D341Med (cell line): Measurements from ENCODE around the gene APOD.
"Not testable (repeated sequence)": the region's sequence is repeated elsewhere in the genome, so short reads cannot be mapped to it uniquely, and the experiment has no call there.

Source experiments
- DNase-seq: peaks from one replicate; pipeline ENCODE4 v3.0.0; 2012; ENCODE audit warnings: low spot score

The APOD gene

DNA sequence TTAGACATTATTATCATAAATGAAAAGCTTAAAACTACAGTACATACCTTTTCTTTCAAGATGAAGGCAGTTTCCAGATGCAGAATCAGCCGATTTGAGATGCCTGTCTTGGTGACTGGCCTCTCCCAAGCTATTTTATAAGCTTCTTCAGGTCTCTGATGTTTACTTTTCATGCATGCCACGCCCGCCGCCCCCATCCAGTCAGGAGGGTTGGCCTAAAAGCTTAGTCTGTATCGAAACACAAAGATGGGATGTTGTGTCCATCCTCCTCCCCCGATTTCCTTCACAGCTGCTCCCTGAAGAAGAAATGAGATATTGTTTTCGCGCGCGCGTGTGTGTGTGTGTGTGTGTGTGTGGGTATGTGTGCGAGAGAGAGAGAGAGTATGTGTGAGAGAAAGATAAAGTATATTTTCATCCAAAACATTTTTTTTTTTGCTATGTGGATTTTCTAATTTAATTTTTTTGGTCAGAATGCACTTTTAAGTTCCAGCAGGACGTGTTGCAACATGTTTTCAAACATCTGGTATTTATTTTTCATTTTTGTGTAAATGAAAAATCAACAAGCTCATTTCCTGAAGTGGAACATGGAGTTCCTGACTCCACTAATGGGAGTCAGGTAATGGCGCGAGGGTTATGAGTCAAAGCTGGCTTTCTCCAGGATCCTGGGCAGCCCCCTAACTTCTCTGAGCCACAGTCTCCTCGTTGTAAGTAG, at the start of gene APOD:
Gene APOD, minus strand, starts transcription at position 110 of the 712 bp plus-strand sequence. CDS start 4,479 bp downstream, outside the sequence.
- no peak for DNase-seq

GRCh38 chr3:195633351-195633750, 49.6 kb upstream of the APOD start:
- DNase-seq: not testable (repeated sequence)

GRCh38 chr3:195632501-195633185, 48.9 kb upstream of the APOD start:
- peak; percentile 21 for DNase-seq

DNA sequence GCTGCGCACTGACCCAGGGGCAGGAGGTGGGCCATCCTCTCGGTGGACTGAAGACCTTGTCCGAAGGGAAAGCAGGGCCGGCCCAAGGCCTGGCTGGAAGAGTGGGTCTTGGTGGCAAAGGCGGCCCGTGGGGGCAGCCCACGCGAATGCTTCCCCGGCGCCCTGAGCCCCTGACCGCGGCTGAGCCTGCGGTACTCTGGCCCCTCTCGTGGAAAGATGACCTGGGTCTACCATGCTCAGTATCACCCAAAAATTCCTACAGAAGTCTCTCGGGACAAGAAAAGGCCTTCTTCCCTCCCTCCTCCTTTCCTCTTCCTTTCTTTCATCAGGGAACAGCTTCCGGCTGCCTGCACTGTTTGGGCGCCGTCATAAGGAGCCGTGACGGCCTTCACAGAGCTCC, 48.3 kb upstream of the APOD start:
- DNase-seq: not testable (repeated sequence)

DNA sequence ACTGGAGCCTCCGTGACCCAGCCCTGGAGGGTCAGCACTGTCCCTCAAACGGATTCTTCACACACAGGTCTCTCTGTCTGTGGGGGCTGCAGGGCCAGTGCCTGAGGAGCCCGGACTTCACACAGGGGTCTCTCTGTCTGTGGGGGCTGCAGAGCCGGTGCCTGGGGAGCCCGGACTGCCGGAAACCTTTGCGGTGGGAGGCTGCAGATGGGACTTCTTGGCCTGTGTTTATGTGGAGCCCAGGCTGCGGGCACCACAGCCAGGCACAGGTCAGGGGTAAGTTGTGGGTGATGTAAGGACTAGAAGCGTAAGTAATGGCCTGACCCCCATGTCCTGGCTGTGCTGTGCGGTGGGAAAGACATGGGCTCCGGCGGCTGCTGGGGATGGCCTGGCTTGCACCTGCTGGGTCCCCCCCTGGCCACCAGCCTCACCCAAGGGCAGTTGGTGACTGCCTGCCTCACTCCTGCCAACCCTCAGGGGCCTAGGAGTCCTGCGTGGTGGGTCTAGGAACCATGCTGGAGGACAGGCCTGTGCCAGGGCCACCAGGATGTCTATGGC, 47.3 kb upstream of the APOD start:
- DNase-seq: not testable (repeated sequence)

- not testable (repeated sequence) for DNase-seq
These were observed 46.6 kb upstream of the APOD start for GRCh38 chr3:195630086-195630917.

DNA sequence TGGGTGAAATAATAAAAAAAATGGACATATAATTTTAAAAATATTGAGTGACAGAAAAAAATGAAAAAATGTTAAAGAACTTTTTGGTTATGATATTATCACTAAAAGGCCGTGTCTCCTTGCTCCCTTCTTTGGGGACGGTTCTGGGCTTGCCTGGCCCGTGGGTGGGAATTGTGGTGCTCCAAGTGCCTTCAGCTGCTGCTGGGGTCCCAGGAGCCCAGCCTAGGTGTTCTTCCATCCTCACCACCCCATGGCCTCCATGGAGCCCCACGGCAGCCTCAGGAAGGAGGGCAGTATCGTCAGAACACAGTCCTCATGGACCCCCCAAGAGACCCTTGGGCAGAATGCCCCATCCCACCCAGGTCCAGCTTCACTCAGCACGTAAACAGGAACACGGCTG, 45.9 kb upstream of the APOD start:
- not testable (repeated sequence) for DNase-seq

DNA sequence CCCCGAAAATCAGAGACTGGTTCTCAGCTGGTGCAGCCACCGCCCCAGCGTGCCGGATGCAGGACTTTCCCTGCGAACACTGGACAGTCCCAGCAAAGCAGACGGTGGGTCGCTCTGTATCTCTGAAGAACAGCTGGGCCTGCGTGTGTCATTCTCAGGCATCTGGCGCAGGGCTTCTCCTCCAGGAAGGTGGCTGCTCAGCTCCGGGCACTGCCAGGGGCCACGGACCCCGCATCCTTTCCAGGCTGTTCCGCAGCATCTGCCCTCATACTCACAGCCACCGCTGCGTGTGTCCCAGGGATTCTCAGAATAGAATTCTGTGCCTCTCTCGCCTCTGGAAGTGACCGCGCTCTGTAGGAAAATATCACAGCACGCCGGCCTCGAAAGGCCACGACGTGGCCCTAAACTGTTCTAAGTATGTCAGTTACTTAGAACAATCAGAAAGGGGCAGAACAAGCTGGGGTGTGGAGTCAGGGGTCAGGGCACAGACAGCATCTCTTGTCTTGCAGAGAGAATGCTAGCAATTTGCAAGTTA, 44.7 kb upstream of the APOD start:
- peak; percentile 6 for DNase-seq

DNA sequence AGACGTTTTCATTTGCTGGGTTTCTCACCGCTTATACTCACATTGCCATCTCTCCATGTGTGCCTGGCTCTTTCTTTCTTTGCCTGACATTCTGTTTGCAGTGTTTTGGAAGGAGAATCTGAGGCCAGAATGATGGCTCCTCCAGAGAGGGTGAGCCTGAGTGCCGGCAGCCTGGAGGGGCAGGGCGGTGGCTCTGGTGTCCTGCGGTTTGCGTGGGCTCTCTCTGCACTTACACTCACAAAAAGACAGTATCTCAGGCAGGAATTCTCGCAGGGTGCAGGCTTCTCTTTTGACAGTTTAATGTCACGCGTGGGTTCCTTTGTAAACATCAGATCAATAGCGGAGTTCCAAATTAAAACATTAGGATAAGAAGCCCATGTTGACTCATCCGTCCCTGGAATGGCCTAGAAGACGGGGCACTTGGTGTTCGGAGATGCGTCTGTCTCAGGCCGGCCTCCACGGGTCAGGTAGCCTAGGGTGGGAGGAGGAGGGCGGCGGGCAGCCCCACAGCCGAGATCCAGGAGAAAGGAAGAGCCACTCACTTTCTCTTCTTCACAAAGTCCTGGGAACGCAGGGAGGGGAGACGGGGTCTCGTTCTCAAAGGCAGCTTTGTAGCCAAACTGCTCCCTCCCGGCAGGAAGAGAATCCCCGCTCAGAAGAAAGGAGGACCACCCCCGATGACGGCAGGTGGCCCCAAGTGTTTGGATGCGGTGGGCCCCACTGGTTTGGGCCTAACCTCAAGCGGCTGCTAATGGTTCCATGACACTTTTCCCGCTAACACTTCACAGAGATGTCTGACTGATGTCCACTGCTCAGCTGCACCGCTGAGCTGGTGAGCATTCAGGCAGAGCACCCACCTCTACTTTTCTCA, 44.0 kb upstream of the APOD start:
- DNase-seq: peak; percentile 11

DNA sequence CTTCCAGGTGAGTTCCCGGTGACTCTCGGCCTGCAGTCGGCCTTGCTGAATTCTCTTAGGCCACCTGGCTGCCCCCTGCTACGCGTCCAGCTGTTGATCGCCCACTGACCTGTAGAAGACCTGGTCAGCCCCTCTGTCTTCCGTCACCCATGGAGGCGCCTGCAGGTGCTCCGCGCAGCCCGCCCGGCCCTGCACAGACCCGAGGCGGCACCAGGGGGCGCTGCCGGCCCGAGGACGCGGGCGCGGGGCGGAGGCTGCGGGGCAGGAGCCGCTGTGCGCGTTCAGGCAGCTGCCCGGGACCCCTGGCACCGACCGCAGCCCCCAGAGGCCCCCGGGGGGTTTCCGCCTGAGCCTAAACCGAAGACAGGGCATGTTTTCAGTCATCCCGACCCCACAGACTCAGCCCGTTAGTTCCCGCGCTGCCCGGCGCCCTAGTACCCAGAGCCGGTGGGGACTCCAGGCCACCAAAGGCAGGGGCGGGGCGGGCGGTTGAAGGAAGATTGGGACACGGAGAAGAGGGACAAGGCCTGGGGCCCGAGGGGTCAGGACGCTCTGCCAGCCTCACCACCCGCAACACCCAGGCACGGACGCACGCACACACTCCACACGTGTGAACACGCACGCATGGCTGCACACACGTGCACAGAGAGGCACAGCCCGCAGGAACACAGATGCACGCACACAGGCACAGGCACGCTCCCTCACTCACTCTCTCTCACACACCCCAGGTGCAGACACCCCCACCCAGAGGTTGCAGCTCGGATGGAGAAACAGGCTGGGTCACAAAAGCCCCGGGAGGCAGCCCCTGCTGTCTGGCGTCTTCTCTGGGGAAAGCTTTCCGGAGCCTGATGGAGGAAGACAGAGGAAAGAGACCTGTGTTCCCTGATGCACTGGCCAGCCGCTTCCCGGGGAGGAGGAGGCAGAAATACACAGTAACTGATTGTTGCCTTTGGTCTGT, 41.1 kb upstream of the APOD start:
- not testable (repeated sequence) for DNase-seq

DNA sequence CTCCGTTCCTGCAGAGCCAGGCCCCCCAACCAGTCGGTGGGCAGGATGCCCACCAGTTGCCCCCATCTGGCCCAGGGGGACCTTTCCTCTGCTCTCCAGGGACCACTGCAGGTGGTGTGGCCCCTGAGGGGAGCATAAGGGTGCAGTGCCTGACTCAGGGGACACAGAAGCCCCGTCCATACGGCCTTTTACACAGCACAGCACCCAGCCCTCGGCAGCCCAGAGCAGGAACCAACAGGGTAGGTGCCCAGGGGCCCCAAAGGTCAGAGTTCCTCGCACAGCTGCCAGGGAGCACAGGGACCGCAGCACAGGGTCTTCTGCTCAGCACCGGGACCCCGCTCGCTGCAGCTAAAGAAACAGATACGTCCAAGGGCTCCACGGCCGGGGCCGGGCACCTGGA, 40.4 kb upstream of the APOD start:
- DNase-seq: not testable (repeated sequence)

DNA sequence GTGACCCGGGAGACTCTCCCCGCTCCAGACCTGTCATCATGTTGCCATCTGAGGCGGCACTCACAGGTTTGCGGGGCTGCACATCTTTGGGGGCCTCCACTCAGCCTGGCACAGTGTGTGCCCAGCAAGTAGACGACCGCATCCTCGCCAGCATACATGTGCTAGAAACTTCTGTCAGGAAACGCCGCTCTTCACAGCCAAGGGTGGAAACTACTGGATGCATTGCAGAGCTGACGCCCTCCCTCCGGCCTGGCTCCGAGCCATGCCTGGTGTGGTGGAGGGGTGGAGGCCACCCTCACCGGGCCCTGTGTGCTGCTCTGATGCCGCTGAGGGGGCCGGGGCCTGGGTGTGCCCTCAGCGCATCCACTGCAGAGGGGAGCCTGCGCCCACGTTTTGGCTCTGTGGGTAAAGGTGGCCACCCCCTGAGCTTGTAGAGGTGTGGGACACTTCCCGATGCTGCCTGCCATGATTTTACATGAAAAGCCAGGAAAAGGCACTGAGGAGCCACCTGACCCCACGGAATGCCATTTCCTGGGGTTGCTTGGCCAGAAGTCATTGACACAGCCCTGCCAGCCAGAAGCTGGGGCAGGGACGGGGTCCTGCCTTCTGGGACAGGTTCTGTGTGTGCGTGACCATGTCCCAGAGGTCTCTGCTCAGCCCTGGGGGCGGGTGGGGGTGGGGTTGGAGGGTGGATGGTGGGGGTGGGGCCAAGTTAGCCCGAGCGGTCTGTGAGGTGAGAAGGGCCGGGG, 39.7 kb upstream of the APOD start:
- DNase-seq: peak; percentile 19

DNA sequence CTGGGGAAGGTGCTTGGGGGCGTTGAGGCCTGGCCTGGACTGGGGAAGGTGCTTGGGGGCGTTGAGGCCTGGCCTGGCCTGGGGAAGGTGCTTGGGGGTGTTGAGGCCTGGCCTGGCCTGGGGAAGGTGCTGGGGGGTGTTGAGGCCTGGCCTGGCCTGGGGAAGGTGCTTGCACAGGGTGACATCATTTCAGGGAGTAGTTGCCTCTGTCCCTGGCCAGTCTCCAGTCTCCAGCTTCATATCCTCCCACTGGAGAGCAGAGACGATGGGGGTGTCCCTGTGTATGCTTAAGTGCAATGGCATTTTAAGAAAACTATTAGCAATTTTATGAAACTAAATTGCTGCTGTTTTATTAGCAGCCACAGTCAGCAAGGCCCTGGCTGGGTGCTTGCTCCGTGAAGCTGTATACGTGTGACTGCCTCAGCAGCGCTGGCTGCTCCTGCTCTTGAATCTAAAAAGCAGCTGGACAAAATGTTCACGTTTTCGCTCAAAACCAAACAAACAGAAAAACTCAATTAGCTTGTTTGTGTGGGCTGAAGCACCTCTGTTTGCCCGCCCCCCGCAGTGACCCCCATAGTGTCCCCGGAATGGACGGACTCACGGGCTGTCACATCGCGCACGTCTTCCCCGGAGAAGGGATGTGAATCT, 38.9 kb upstream of the APOD start:
- DNase-seq: not testable (repeated sequence)

DNA sequence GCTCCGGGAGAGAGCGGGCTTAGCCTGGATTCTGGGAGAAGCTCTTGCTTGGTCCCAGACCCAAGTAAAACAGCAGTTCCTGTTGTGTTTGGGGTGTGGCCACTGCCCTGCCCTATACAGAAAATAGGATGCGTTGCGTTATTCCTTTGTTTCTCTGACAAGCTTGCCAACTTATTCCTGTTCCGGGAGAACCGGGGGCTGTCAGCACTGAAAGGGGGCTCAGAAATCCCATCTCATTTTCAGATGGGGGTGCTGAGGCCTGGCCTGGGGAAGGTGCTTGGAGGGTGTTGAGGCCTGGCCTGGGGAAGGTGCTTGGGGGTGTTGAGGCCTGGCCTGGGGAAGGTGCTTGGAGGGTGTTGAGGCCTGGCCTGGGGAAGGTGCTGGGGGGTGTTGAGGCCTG, 38.3 kb upstream of the APOD start:
- DNase-seq: not testable (repeated sequence)

DNA sequence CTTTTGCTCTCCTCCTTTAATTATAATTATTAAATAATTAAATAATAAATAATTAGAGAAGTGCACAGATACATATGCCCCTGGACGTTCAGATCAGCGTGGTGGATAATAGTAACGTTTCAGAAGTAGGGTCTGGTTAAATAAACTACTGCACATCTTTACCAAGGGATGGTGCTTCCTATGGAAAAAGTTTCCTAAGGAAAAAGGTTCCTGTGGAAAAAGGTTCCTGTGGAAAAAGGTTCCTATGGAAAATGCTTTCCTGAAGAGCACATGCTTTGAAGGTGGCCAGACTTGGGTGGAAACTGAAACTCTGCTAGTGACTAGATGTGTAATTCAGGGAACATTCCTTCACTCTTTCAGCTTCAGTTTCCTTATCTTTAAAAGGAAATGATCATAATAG, 37.4 kb upstream of the APOD start:
- not testable (repeated sequence) for DNase-seq

DNA sequence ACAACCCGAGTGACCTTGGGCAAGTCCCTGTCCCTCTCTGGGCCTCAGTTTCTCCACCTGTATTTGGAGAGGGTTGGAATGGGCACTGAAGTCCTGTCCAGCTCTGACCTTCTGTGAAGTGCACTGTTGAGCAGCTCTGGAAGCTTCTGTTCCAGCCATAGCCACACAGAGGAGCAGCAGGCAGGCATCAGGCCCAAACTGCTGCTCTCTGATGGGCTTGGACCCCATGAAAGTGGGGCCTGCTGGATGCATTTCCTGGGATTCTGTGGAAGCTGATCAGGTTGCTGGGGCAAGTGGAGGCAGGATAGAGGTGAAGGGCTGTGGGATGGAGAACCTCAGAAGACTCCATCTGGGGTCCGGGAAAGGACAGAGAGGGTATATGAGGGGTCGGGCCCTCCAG, 36.7 kb upstream of the APOD start:
- not testable (repeated sequence) for DNase-seq

DNA sequence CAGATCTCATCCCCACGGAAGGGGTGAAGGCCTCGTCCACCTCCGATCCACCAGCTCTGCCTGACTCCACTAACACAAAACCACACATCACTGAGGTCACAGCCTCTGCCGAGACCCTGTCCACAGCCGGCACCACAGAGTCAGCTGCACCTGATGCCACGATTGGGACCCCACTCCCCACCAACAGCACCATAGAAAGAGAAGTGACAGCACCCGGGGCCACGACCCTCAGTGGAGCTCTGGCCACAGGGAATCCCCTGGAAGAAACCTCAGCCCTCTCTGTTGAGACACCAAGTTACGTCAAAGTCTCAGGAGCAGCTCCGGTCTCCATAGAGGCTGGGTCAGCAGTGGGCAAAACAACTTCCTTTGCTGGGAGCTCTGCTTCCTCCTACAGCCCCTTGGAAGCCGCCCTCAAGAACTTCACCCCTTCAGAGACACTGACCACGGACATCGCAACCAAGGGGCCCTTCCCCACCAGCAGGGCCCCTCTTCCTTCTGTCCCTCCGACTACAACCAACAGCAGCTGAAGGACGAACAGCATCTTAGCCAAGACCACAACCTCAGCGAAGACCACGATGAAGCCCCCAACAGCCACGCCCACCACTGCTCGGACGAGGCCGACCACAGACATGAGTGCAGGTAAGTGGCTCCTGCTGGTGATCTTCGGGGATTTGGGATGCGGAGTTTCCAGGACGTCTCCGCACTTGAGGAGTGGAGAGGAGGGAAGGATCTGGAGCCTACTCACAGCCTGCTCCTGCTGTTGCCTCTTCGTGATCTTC, 36.0 kb upstream of the APOD start:
- DNase-seq: peak; percentile 18
